NCI-H146 treated with DMSO at 0.1 percent for 48 hours (cell line): ENCODE results near the gene PARD3B.

Source experiments
- DNase-seq: peaks from one replicate; lab custom pipeline; 2025; ENCODE audit not compliant: unreplicated experiment; lab: John Stamatoyannopoulos, UW

PARD3B gene, protein sequence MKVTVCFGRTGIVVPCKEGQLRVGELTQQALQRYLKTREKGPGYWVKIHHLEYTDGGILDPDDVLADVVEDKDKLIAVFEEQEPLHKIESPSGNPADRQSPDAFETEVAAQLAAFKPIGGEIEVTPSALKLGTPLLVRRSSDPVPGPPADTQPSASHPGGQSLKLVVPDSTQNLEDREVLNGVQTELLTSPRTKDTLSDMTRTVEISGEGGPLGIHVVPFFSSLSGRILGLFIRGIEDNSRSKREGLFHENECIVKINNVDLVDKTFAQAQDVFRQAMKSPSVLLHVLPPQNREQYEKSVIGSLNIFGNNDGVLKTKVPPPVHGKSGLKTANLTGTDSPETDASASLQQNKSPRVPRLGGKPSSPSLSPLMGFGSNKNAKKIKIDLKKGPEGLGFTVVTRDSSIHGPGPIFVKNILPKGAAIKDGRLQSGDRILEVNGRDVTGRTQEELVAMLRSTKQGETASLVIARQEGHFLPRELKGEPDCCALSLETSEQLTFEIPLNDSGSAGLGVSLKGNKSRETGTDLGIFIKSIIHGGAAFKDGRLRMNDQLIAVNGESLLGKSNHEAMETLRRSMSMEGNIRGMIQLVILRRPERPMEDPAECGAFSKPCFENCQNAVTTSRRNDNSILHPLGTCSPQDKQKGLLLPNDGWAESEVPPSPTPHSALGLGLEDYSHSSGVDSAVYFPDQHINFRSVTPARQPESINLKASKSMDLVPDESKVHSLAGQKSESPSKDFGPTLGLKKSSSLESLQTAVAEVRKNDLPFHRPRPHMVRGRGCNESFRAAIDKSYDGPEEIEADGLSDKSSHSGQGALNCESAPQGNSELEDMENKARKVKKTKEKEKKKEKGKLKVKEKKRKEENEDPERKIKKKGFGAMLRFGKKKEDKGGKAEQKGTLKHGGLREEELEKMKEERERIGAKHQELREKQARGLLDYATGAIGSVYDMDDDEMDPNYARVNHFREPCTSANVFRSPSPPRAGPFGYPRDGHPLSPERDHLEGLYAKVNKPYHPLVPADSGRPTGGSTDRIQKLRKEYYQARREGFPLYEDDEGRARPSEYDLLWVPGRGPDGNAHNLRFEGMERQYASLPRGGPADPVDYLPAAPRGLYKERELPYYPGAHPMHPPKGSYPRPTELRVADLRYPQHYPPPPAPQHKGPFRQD (N-terminal part only)

GRCh38 chr2:204544961-204545860 is at the start of gene PARD3B:
Gene PARD3B (plus strand): TSS chr2:204545475. CDS start chr2:204546000, 525 bp downstream.
- peak; percentile 12 for DNase-seq

GRCh38 chr2:204496779-204497178 is 48.5 kb upstream of the PARD3B start:
- no peak for DNase-seq

GRCh38 chr2:204497855-204498254 is 47.4 kb upstream of the PARD3B start:
- no peak for DNase-seq

DNA sequence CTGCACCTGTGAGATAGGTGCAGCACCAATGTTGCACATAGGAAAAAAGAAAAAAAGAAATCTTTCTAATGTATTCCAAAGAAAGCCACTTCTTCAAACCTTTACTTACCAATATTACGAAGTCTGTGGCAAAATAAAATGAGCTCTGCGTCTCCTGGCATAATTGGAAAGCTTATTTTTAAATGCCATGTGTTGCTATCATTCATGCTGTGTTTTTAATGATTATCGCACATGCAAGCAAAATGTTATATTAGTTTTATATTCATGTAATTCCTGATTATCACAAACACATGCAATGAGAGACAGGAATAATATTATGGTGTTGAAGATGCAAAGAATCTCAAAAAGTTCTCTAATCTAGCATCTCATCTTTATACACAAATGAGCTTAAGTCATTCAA is 47.0 kb upstream of the PARD3B start:
- no peak for DNase-seq

GRCh38 chr2:204503869-204504268 is 41.4 kb upstream of the PARD3B start:
- DNase-seq, result no peak

GRCh38 chr2:204504594-204504993 is 40.7 kb upstream of the PARD3B start:
- peak; percentile 7 for DNase-seq

DNA sequence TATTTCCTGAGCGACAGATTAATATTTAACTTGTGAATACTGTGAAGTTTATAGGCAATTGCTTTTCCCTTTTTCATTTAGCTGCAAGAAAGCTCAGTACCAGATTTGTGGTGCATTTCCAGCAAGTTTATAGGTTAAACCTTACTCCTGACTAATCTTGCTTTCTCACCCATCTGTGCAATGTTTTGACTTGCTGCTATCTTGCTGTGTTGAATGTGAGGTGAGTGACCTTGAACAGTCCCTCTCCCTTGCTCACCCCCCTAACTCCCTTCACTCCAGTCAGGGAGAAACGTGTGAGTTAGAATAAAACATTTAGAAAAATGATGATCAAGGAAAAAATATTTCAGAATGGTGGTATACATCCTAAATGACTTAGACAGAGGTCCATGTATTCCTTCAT is 39.8 kb upstream of the PARD3B start:
- no peak for DNase-seq

- no peak for DNase-seq
Measured at GRCh38 chr2:204505946-204506345, 39.3 kb upstream of the PARD3B start.

- DNase-seq, result no peak
Measured at GRCh38 chr2:204507636-204508035, 37.6 kb upstream of the PARD3B start.

DNA sequence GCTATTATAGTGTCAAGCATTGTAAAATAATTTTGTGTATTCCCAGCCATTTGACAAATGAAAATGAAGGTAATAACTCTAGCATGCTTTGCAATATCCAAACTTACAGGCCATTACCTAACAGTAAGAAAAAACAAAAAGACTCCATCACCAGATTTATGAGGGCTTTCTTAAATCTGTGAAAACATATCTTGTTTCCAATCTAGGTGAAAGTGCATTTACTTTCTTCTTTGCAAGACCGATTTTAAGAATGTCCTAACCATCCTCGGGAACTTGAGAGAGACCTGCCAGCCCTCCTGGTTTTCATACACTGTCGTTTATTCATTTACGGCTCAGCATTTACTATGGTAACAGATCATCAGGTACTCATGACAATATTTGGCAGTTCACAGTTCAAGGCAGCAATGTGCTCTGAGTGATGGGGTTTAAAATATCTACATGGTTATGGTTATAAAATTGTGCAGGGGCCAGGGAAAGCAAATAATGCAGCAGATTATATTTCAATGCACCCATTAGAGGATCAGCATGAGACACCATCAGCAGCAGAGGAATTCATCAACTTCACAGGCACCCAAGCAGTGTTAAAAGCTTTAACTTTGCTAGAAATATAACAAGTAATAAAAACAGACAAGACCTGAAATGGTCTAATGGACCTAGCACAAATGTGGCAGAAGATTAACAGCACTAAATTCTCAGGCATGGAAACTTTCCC is 34.4 kb upstream of the PARD3B start:
- no peak for DNase-seq

DNA sequence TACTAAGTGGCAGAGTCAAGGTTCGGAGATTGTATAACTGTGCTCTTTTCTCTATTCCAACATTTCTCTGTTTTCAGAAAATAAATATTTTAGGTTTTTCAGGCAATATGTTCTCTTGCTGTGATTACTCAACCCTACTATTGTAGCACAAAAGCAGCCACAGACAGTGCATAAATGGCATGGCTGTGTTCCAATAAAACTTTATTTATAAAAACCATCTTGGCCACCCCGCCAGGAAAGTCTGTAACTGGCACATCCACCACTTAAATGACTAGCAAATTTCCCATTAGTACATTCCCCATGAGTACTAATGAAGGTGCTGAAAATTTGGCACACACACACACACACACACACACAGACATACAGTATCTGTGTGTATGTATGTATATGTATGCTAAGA is 30.8 kb upstream of the PARD3B start:
- DNase-seq, result no peak

DNA sequence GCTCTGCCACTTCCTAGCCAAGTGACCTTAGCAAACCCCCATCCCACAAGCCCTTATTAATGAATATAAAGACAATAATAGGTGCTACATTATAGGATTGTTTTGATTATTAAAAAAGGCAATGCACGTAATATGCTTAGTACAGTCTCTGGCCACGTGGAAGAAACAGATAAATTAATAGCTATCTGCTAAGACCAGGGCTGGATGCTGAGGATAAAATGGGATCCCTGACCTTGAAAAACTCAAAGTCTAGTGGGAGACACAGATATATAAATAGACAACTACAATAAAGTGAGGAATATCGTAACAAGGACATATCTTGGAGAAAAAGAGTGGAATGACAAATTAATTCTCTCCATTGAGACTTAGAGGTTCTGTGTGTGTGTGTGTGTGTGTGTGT is 29.9 kb upstream of the PARD3B start:
- no peak for DNase-seq

GRCh38 chr2:204517154-204517553 is 28.1 kb upstream of the PARD3B start:
- no peak for DNase-seq

GRCh38 chr2:204529795-204530463 is 15.3 kb upstream of the PARD3B start:
- DNase-seq, result no peak

DNA sequence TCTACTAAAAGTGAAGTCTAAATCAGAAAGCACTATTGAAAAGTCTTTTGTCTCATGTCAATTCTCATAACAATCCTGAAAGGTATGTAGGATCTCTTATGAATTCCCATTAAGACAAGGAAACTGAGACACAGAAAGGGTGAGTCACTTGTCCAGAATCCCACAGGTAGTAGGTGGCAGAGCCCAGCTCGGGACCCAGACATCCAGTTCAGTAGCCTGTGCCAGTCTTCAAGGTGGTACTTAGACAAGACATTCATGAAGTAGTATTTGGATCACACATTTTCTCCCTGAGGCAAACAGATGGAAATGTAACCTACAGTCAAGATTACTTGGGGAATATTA is 14.8 kb upstream of the PARD3B start:
- no peak for DNase-seq

GRCh38 chr2:204533629-204534370 is 11.5 kb upstream of the PARD3B start:
- no peak for DNase-seq

GRCh38 chr2:204535356-204535755 is 9.9 kb upstream of the PARD3B start:
- DNase-seq, result no peak

- DNase-seq, result no peak
Measured at GRCh38 chr2:204535764-204536163, 9.5 kb upstream of the PARD3B start.
